HEK293 (cell line): ENCODE data around the gene ARF5.
"Not testable (repeated sequence)": the region's sequence is repeated elsewhere in the genome, so short reads cannot be mapped to it uniquely, and the experiment has no call there.

Experiments used
- CTCF ChIP-seq: fragments of 450-650 bp; formaldehyde crosslinking; IDR thresholded peaks from 2 replicates; pipeline ENCODE4 v1.5.1; 2016; ENCODE audit warnings: missing biosample characterization, missing genetic modification characterization
- ZBTB17 ChIP-seq: fragments of 450-650 bp; formaldehyde crosslinking; IDR thresholded peaks from 2 replicates; pipeline ENCODE4 v1.5.1; 2016; ENCODE audit warnings: missing biosample characterization, missing genetic modification characterization
- ZBTB44 ChIP-seq: fragments of 450-650 bp; IDR thresholded peaks from 2 replicates; pipeline ENCODE4 v1.5.1; 2018; ENCODE audit warnings: missing biosample characterization, mild to moderate bottlenecking, missing genetic modification characterization
- ZBTB7A ChIP-seq: fragments of 450-650 bp; formaldehyde crosslinking; IDR thresholded peaks from 2 replicates; pipeline ENCODE4 v1.5.1; 2016; ENCODE audit warnings: low read depth, missing biosample characterization, missing genetic modification characterization
- ZFP37 ChIP-seq: fragments of 450-650 bp; formaldehyde crosslinking; IDR thresholded peaks from 2 replicates; pipeline ENCODE4 v1.5.1; 2016; ENCODE audit warnings: missing biosample characterization, missing genetic modification characterization
- ZNF416 ChIP-seq: fragments of 450-650 bp; formaldehyde crosslinking; IDR thresholded peaks from 2 replicates; pipeline ENCODE4 v1.5.1; 2016; ENCODE audit warnings: missing biosample characterization, missing genetic modification characterization
- ZNF449 ChIP-seq: fragments of 450-650 bp; formaldehyde crosslinking; IDR thresholded peaks from 2 replicates; pipeline ENCODE4 v1.5.1; 2017; ENCODE audit warnings: missing biosample characterization, mild to moderate bottlenecking, missing genetic modification characterization, moderate library complexity
- ZNF530 ChIP-seq: fragments of 450-650 bp; formaldehyde crosslinking; IDR thresholded peaks from 2 replicates; pipeline ENCODE4 v1.5.1; 2016; ENCODE audit warnings: low read depth, missing biosample characterization, missing genetic modification characterization
- ZNF777 ChIP-seq: fragments of 450-650 bp; formaldehyde crosslinking; IDR thresholded peaks from 2 replicates; pipeline ENCODE4 v1.5.1; 2017; ENCODE audit warnings: missing biosample characterization, missing genetic modification characterization, borderline replicate concordance
- ZNF843 ChIP-seq: fragments of 450-650 bp; formaldehyde crosslinking; IDR thresholded peaks from 2 replicates; pipeline ENCODE4 v1.5.1; 2016; ENCODE audit warnings: missing biosample characterization, missing genetic modification characterization

DNA sequence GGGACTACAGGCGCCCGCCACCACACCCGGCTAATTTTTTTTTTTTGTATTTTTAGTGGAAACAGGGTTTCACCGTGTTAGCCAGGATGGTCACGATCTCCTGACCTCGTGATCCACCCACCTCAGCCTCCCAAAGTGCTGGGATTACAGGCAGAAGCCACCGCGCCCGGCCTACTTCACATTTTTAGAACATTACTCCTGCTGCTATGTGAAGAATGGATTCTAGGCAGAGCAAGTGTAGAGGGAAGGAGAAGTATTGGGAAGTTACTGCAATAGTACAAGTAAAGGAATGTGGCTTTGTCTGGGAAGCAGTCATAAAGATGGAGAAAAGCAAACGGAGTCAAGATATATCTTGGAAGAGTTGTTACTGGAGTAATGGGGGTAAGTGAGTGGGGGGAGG, 47.8 kb upstream of the ARF5 start:
- TF ChIP-seq ZNF530, ZBTB17, CTCF, ZFP37, ZNF416, ZNF449, ZBTB44, ZNF777, ZNF843, ZBTB7A (tag by site-specific recombination): not testable (repeated sequence)
